Endothelial cell of umbilical vein (primary cell): ENCODE results near the gene ADAMTS17. TPM values are rescaled to one million over a fixed set of nuclear protein-coding genes. Genes with fewer than 3 reads are reported as not detected.

ENCODE experiments used
- BruUV-seq: library from RNA; stranded (reverse); fragments of 400-500 nt; replicated peaks from 2 replicates; lab custom pipeline; 2021; lab: Mats Ljungman, UMichigan
- CTCF ChIA-PET: fragments of 300-600, 350-600 bp; sonication (Branson Sonifier 250); formaldehyde crosslinking; loops from one replicate; lab custom pipeline; 2021; ENCODE audit warnings: antibody characterized with exemption, inconsistent platforms; lab: Charles Lee
- POLR2A ChIA-PET: fragments of 300-600, 350-600 bp; sonication (Branson Sonifier 250); formaldehyde crosslinking; loops from one replicate; lab custom pipeline; 2021; ENCODE audit warnings: antibody characterized with exemption, inconsistent platforms; lab: Charles Lee
- DNase-seq: peaks from one replicate; pipeline ENCODE4 v3.0.0-alpha.2; 2011; ENCODE audit warnings: low read depth, low spot score
- FAIRE-seq: peaks from 2 replicates; lab custom pipeline; 2011; peaks lifted over from hg19 to GRCh38; lab: Jason Lieb, UNC
- H2AFZ ChIP-seq: 2 replicates; pipeline ENCODE4 v1.6.0; 2012; ENCODE audit warnings: low read depth, low read length, control low read depth, inconsistent platforms
- H3K27ac ChIP-seq: 2 replicates; pipeline ENCODE4 v1.5.1; 2011; ENCODE audit warnings: low read depth, mild to moderate bottlenecking, control low read depth, low read length, moderate library complexity; ENCODE audit not compliant: insufficient read depth
- H3K27me3 ChIP-seq, 2 experiments: 2 replicates each; pipeline versions ENCODE4 v1.6.0 to v1.6.1; 2011; ENCODE audit warnings: low read length in 2 of 2, mixed read lengths in 1 of 2; ENCODE audit not compliant: control insufficient read depth in 2 of 2, insufficient read depth in 2 of 2
- H3K36me3 ChIP-seq, 2 experiments: 2 replicates in 1 of 2; 3 replicates in 1 of 2; pipeline ENCODE4 v1.5.1; 2011; ENCODE audit warnings: low read length in 2 of 2, mild to moderate bottlenecking in 1 of 2, moderate library complexity in 1 of 2; ENCODE audit not compliant: control insufficient read depth in 2 of 2, insufficient read depth in 2 of 2; ENCODE audit errors: extremely low read depth in 1 of 2
- H3K4me1 ChIP-seq: 3 replicates; pipeline ENCODE4 v1.5.1; 2011; ENCODE audit warnings: mild to moderate bottlenecking, low read length; ENCODE audit not compliant: control insufficient read depth, insufficient read depth; ENCODE audit errors: extremely low read depth
- H3K4me2 ChIP-seq: 2 replicates; pipeline ENCODE4 v1.6.1; 2011; ENCODE audit warnings: low read length, control low read depth, mixed read lengths; ENCODE audit not compliant: insufficient read depth
- H3K4me3 ChIP-seq, 3 experiments: fragments of 200-600 bp in 1 of 3; sonication (generic), shearing (Covaris generic) in 1 of 3; replicated peaks in 1 of 3; 2 replicates each; pipeline ENCODE4 v1.5.1; 2011 to 2016; ENCODE audit warnings: control low read depth in 3 of 3, low read length in 3 of 3, mild to moderate bottlenecking in 2 of 3, inconsistent platforms in 1 of 3, low read depth in 1 of 3, moderate library complexity in 1 of 3; ENCODE audit not compliant: insufficient read depth in 1 of 3
- H3K79me2 ChIP-seq: 2 replicates; pipeline ENCODE4 v1.6.0; 2012; ENCODE audit warnings: low read length, inconsistent platforms; ENCODE audit not compliant: control insufficient read depth, insufficient read depth
- H3K9ac ChIP-seq: replicated peaks from 2 replicates; pipeline ENCODE3; 2011; ENCODE audit warnings: low read length, control low read depth; ENCODE audit not compliant: insufficient read depth; ENCODE audit errors: extremely low read depth
- H3K9me1 ChIP-seq: replicated peaks from 3 replicates; pipeline ENCODE4 v1.6.0; 2011; ENCODE audit warnings: mild to moderate bottlenecking, low read length; ENCODE audit not compliant: control insufficient read depth, insufficient read depth; ENCODE audit errors: extremely low read depth
- H3K9me3 ChIP-seq: replicated peaks from 2 replicates; pipeline ENCODE4 v1.5.1; 2012; ENCODE audit warnings: low read length, inconsistent platforms; ENCODE audit not compliant: control insufficient read depth, insufficient read depth
- H4K20me1 ChIP-seq: replicated peaks from 2 replicates; pipeline ENCODE3; 2011; ENCODE audit warnings: mild to moderate bottlenecking, low read length; ENCODE audit not compliant: control insufficient read depth, insufficient read depth; ENCODE audit errors: extremely low read depth
- CTCF ChIP-seq, 2 donors: IDR thresholded peaks; 1 replicate in 1 of 2; 2 replicates in 1 of 2; pipeline ENCODE4 v1.5.1; 2011; ENCODE audit warnings: low read length in 2 of 2, mild to moderate bottlenecking in 2 of 2, moderate library complexity in 2 of 2, control low read depth in 1 of 2, inconsistent platforms in 1 of 2, low read depth in 1 of 2; ENCODE audit not compliant: insufficient read depth in 1 of 2; ENCODE audit errors: extremely low read depth in 1 of 2
- EZH2 ChIP-seq: IDR thresholded peaks from 2 replicates; pipeline ENCODE4 v1.6.1; 2012; ENCODE audit warnings: borderline replicate concordance, low read depth, mild to moderate bottlenecking, moderate library complexity, low read length, inconsistent platforms; ENCODE audit not compliant: severe bottlenecking
- FOS ChIP-seq: IDR thresholded peaks from 2 replicates; pipeline ENCODE4 v1.6.1; 2011; ENCODE audit warnings: mild to moderate bottlenecking, low read length, moderate library complexity, borderline replicate concordance; ENCODE audit not compliant: insufficient read depth
- GATA2 ChIP-seq: IDR thresholded peaks from 2 replicates; pipeline ENCODE4 v1.7.0; 2011; ENCODE audit warnings: low read depth, mild to moderate bottlenecking, moderate library complexity, mixed read lengths, low read length; ENCODE audit not compliant: insufficient read length, insufficient read depth
- JUN ChIP-seq: IDR thresholded peaks from 2 replicates; pipeline ENCODE4 v1.6.1; 2011; ENCODE audit warnings: borderline replicate concordance, low read depth; ENCODE audit not compliant: insufficient read length, insufficient read depth
- MYC ChIP-seq: IDR thresholded peaks from one replicate; pipeline ENCODE4 v1.6.1; 2011; ENCODE audit warnings: mild to moderate bottlenecking, low read depth, low read length
- POLR2A ChIP-seq: IDR thresholded peaks from 2 replicates; pipeline ENCODE4 v1.6.1; 2012; ENCODE audit warnings: low read depth, mild to moderate bottlenecking, control low read depth, low read length
- POLR2AphosphoS5 ChIP-seq: IDR thresholded peaks from 2 replicates; pipeline ENCODE4 v1.6.1; 2012; ENCODE audit warnings: low read depth, mild to moderate bottlenecking, control low read depth, low read length, moderate library complexity; ENCODE audit not compliant: insufficient read depth
- dilution Hi-C: fragments of 300-500 bp; cut with MboI; formaldehyde crosslinking; loops from one replicate; pipeline ENCODE4 v1.15.0; 2019; ENCODE audit warnings: low sequenced_read_pairs; ENCODE audit not compliant: extremely low pct_ligation_motif_present
- intact Hi-C: fragments of 100-400 bp; cut with micrococcal nuclease; formaldehyde crosslinking; loops from one replicate; pipeline ENCODE4 v1.10.0; 2022
- polyA plus RNA-seq, 4 experiments: library from polyadenylated mRNA; depleted of rRNA in 3 of 4; stranded (reverse) in 3 of 4; unstranded in 1 of 4; fragments of >200 nt; gene quantifications; 2 replicates each; pipeline versions ENCODE4 v1.2.1 to v1.2.3, GENCODE V29; 2011 to 2012; ENCODE audit warnings: missing spikeins in 1 of 4
- total RNA-seq: library from RNA; stranded (reverse); gene quantifications from 2 replicates; pipeline ENCODE4 v1.2.3, GENCODE V29; 2021
- TF ChIP-seq, protein P1 (sequence below): IDR thresholded peaks from 2 replicates; pipeline ENCODE4 v1.6.1; 2011; ENCODE audit not compliant: insufficient read depth, insufficient read length

The ADAMTS17 gene
- total and polyA plus RNA-seq, 2 donors (not counting 3 experiments of a cell fraction or from before 2014, with no cell fraction given): 0.12 TPM; not detected in 1

DNA sequence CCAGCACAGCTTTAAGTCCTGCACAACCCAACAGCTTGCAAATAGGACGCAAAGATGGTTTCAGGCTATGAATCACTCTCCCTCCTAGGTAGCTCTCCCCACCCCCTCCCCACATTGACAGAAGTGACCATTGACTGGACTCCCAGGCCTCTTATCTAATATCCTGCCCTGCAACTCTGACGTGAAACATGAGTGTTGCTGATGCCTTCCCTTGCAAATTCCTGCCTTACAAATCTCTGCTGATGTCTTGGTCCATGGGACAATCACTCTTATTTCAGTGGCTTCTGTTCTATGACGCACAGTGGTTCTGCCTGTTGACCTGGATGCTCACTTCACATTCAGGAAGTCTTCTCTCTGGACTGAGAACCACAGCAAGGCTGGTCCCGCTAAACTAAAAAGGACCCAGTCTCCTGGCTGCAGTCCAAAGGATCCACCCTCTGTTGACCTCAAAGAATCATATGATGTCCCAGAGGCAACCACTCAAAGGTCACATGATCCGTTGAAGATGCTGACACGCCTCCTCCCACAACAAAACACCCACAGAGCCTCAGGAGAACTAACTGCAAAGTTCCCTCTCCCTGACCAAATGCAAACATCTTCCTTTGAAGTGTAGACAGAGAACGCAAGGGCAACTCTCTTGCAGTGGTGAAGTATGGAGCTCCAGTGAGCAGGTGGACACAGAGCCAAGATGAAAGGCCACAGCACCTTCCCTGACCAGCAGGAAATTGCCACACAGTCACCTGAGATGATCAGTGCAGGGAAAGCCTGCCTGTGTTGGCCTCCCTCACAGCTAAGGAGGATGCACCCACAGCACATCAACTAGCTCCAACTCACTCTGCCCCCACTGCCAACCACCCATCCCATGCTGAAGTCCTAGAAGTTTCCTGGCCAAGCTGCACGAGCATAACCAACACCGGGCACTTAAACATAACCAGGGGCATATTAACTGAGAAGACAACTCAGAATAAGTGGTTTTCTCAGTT, 112.3 kb downstream of the ADAMTS17 start:
- no peaks in the 10 kb centered on the region for H3K9me1 ChIP-seq
- DNase-seq (no peak), FAIRE-seq (no peak)
- ChIA-PET POLR2A (no interaction called here), CTCF (no interaction called here)
- no peak overlapping the region for H3K4me3 ChIP-seq
- H3K36me3 ChIP-seq: no peaks in the 10 kb centered on the region
- no TSS peak for BruUV-seq
- no peak overlapping the region for H3K9ac ChIP-seq
- H3K27ac ChIP-seq: no peak overlapping the region
- intact Hi-C loops (no loop called here), dilution Hi-C loops (no loop called here)
- no peaks in the 10 kb centered on the region for H3K79me2 ChIP-seq
- H3K9me3 ChIP-seq: no peaks in the 10 kb centered on the region
- H3K4me2 ChIP-seq: no peak overlapping the region
- TF ChIP-seq GATA2: no peak
- TF ChIP-seq, protein P1, sequence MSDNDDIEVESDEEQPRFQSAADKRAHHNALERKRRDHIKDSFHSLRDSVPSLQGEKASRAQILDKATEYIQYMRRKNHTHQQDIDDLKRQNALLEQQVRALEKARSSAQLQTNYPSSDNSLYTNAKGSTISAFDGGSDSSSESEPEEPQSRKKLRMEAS: no peak
- TF ChIP-seq POLR2AphosphoS5: no peak
- no peak for TF ChIP-seq POLR2A
- TF ChIP-seq FOS: no peak
- TF ChIP-seq JUN: no peak
- TF ChIP-seq CTCF (IDR thresholded peaks at IDR 0.05; ENCODE audit: extremely low read depth in 1 of 2, insufficient read depth in 1 of 2, low read depth in 1 of 2, low read length in 2 of 2): no peak
- no peak for TF ChIP-seq MYC
- no peak for TF ChIP-seq EZH2
- no peaks in the 10 kb centered on the region for H3K4me1 ChIP-seq
- H2AFZ ChIP-seq: no peak overlapping the region
- no peaks in the 10 kb centered on the region for H3K27me3 ChIP-seq
- H4K20me1 ChIP-seq: no peaks in the 10 kb centered on the region
